ENCODE data around the gene DTNB.

DNA sequence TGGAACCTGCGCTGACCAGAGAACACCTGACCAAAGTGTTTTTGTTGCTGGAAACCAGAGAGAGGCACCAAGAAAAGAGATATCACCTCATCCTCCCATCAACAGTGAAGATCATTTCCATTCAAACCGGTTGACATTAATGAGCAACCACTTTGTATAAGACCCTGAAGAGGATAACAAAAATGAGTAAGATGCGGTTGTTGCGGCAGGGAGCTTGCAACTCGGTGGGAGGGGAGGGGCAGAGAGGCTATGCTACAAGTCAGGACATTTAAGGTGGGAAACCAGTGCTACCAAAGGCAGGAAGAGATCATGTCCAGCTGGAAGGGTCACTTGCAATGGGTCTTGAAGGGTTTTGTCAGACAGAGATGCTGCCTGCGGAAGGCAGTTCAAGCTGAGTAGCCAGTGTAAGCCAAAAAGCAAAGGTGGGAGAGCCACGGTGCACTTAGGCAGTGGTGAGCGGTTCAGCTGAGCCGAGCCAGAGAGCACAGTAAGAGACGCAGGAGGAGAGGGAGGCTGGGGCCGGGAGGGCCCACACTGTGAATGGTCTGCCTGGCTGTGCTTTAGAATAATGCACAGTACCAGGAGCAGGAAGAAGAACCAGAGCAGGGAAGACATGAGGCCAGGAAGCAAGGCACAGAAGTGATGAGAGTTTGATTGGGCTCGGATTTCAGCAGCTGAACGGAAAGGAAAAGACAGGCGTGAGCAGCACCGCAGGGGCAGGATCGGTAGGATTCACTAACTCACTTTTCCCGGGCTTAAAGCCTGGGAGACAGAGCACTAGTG, 24.4 kb upstream of the DTNB start:
- TF ChIP-seq, protein P1, sequence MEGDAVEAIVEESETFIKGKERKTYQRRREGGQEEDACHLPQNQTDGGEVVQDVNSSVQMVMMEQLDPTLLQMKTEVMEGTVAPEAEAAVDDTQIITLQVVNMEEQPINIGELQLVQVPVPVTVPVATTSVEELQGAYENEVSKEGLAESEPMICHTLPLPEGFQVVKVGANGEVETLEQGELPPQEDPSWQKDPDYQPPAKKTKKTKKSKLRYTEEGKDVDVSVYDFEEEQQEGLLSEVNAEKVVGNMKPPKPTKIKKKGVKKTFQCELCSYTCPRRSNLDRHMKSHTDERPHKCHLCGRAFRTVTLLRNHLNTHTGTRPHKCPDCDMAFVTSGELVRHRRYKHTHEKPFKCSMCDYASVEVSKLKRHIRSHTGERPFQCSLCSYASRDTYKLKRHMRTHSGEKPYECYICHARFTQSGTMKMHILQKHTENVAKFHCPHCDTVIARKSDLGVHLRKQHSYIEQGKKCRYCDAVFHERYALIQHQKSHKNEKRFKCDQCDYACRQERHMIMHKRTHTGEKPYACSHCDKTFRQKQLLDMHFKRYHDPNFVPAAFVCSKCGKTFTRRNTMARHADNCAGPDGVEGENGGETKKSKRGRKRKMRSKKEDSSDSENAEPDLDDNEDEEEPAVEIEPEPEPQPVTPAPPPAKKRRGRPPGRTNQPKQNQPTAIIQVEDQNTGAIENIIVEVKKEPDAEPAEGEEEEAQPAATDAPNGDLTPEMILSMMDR (IDR thresholded peaks at IDR 0.05): no peak
- no peak for TF ChIP-seq POLR2A (IDR thresholded peaks at IDR 0.05)
- TF ChIP-seq EP300 (IDR thresholded peaks at IDR 0.05): no peak
- no peak for TF ChIP-seq POLR2AphosphoS5 (IDR thresholded peaks at IDR 0.05)
